Neural cell (in vitro differentiated cells): Measurements from ENCODE around the gene MARVELD2. TPM values are rescaled to one million over a fixed set of nuclear protein-coding genes. Genes with fewer than 3 reads are reported as not detected.
A peak's percentile ranks its signal among the peaks of the same experiment; 100 is the strongest.

ENCODE experiments used
- H2AFZ ChIP-seq: fragments of 200-600, 300-800 bp; sonication (generic), shearing (Covaris generic); 2 replicates; pipeline ENCODE4 v1.6.0; 2014; ENCODE audit warnings: low read depth, mild to moderate bottlenecking, antibody characterized with exemption, low read length, moderate library complexity
- H3F3A ChIP-seq: fragments of 200-600 bp; shearing (Covaris generic); 2 replicates; pipeline ENCODE4 v1.6.1; 2016; ENCODE audit warnings: mild to moderate bottlenecking, moderate library complexity, mixed read lengths, antibody characterized with exemption, low read length; ENCODE audit not compliant: insufficient read depth, poor library complexity, severe bottlenecking
- H3K27ac ChIP-seq: fragments of 200-600, 300-800 bp; sonication (generic), shearing (Covaris generic); 2 replicates; pipeline ENCODE4 v1.5.1; 2014; ENCODE audit warnings: mild to moderate bottlenecking, low read length, moderate library complexity
- H3K27me3 ChIP-seq: fragments of 300-800, 200-600 bp; sonication (generic), shearing (Covaris generic); 2 replicates; pipeline ENCODE4 v1.6.0; 2014; ENCODE audit warnings: mild to moderate bottlenecking, low read depth, low read length, moderate library complexity; ENCODE audit not compliant: insufficient read depth
- H3K36me3 ChIP-seq: fragments of 300-800, 200-600 bp; sonication (generic), shearing (Covaris generic); 2 replicates; pipeline ENCODE4 v1.5.1; 2014; ENCODE audit warnings: mild to moderate bottlenecking, antibody characterized with exemption, low read length, moderate library complexity; ENCODE audit not compliant: insufficient read depth
- H3K4me2 ChIP-seq: fragments of 300-800, 200-600 bp; sonication (generic), shearing (Covaris generic); 2 replicates; pipeline ENCODE4 v1.6.0; 2014; ENCODE audit warnings: mild to moderate bottlenecking, low read length
- H3K4me3 ChIP-seq: fragments of 300-800, 200-600 bp; sonication (generic), shearing (Covaris generic); 2 replicates; pipeline ENCODE4 v1.5.1; 2014; ENCODE audit warnings: mild to moderate bottlenecking, low read length, moderate library complexity
- H3K79me2 ChIP-seq: fragments of 200-600 bp; shearing (Covaris generic); replicated peaks from 2 replicates; pipeline ENCODE4 v1.6.0; 2014; ENCODE audit warnings: mild to moderate bottlenecking, low read length, moderate library complexity; ENCODE audit not compliant: insufficient read depth
- H3K9ac ChIP-seq: fragments of 300-800, 200-600 bp; sonication (generic), shearing (Covaris generic); 2 replicates; pipeline ENCODE4 v1.6.1; 2016; ENCODE audit warnings: mild to moderate bottlenecking, low read length, mixed read lengths
- H3K9me2 ChIP-seq: fragments of 200-600 bp; shearing (Covaris generic); 2 replicates; pipeline ENCODE4 v1.6.1; 2016; ENCODE audit warnings: mild to moderate bottlenecking, low read length, mixed read lengths; ENCODE audit not compliant: insufficient read depth
- H3K9me3 ChIP-seq: fragments of 200-600, 300-800 bp; sonication (generic), shearing (Covaris generic); 2 replicates; pipeline ENCODE4 v1.6.1; 2016; ENCODE audit warnings: mild to moderate bottlenecking, mixed run types, low read length, moderate library complexity, mixed read lengths
- H4K20me1 ChIP-seq: fragments of 200-600 bp; shearing (Covaris generic); 2 replicates; pipeline ENCODE4 v1.6.1; 2016; ENCODE audit warnings: mild to moderate bottlenecking, mixed run types; ENCODE audit not compliant: insufficient read depth
- EP300 ChIP-seq: fragments of 450-650 bp; conservative IDR thresholded peaks from 2 replicates; pipeline ENCODE4 v1.6.1; 2014; ENCODE audit warnings: antibody characterized with exemption, mild to moderate bottlenecking, moderate library complexity; ENCODE audit not compliant: poor library complexity, severe bottlenecking
- EZH2 ChIP-seq: fragments of 200-600, 300-800 bp; shearing (Covaris generic), sonication (generic); IDR thresholded peaks from 2 replicates; pipeline ENCODE4 v1.6.1; 2014; ENCODE audit warnings: antibody characterized with exemption, low read length, borderline replicate concordance, mild to moderate bottlenecking; ENCODE audit not compliant: insufficient read depth, poor library complexity, severe bottlenecking
- MXI1 ChIP-seq: fragments of 450-650 bp; conservative IDR thresholded peaks from 2 replicates; pipeline ENCODE4 v1.6.1; 2014; ENCODE audit warnings: antibody characterized with exemption, mild to moderate bottlenecking; ENCODE audit not compliant: poor library complexity, severe bottlenecking
- POLR2AphosphoS5 ChIP-seq: IDR thresholded peaks from 2 replicates; pipeline ENCODE4 v1.6.1; 2012
- RAD21 ChIP-seq: fragments of 450-650 bp; conservative IDR thresholded peaks from 2 replicates; pipeline ENCODE4 v1.6.1; 2014; ENCODE audit warnings: antibody characterized with exemption, mild to moderate bottlenecking, moderate library complexity
- REST ChIP-seq: IDR thresholded peaks from 2 replicates; pipeline ENCODE4 v1.6.1; 2012; ENCODE audit warnings: borderline replicate concordance
- SMC3 ChIP-seq: fragments of 450-650 bp; conservative IDR thresholded peaks from 2 replicates; pipeline ENCODE4 v1.6.1; 2014; ENCODE audit warnings: antibody characterized with exemption, mild to moderate bottlenecking, moderate library complexity; ENCODE audit not compliant: poor library complexity
- TAF1 ChIP-seq: IDR thresholded peaks from 2 replicates; pipeline ENCODE4 v1.6.1; 2012; ENCODE audit warnings: low read depth
- polyA plus RNA-seq: library from polyadenylated mRNA; depleted of rRNA; stranded (reverse); fragments of >200 nt; gene quantifications from 2 replicates; pipeline ENCODE4 v1.2.3, GENCODE V29; 2014
- TF ChIP-seq, protein P1 (sequence below): fragments of 450-650 bp; IDR thresholded peaks from 2 replicates; pipeline ENCODE4 v1.5.1; 2014; ENCODE audit warnings: antibody characterized with exemption, mild to moderate bottlenecking, moderate library complexity; ENCODE audit not compliant: poor library complexity, severe bottlenecking

The MARVELD2 gene
- polyA plus RNA-seq, 1 donor from 2014 or later = not detected

DNA sequence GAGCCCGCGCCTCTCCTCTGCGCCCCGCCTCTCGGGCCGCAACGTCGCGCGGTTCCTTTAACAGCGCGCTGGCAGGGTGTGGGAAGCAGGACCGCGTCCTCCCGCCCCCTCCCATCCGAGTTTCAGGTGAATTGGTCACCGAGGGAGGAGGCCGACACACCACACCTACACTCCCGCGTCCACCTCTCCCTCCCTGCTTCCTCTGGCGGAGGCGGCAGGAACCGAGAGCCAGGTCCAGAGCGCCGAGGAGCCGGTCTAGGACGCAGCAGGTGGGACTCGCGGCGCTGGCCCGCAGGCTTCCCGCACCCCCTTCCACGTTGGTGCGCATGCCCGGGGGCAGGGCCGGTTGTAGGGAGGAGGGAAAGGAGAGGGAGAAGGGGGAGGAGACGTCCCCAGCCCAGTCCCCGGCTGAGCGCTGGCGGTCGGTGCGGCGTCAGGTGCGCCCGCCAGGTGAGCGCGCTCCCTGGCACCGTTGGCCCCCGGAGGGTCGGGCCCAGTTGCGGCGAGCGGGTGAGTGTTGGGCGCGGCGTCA, 77.5 kb downstream of the MARVELD2 start, which contains the start of gene OCLN:
OCLN (plus strand) TSS at position 400 of the 532 bp plus-strand sequence. CDS start 11,455 bp downstream, outside the sequence.
- peak within 1 kb of the TSS; percentile 81 for H2AFZ ChIP-seq
- H3K9me2 ChIP-seq = no peaks in the 10 kb centered on the region
- H3K27ac ChIP-seq = no peak within 1 kb of the TSS
- H3K9ac ChIP-seq = peak within 1 kb of the TSS; percentile 50
- no peaks in the 10 kb centered on the region for H3K79me2 ChIP-seq
- peaks cover 40% of the 10 kb centered on the region for H3K27me3 ChIP-seq
- H3K9me3 ChIP-seq = no peaks in the 10 kb centered on the region
- no peaks in the 10 kb centered on the region for H3K36me3 ChIP-seq
- TF ChIP-seq MXI1 (peak; percentile 25), RAD21 (peak; percentile 23), REST (no peak), EZH2 (no peak), POLR2AphosphoS5 (no peak), EP300 (no peak), TAF1 (no peak), SMC3 (no peak)
- TF ChIP-seq, protein P1, sequence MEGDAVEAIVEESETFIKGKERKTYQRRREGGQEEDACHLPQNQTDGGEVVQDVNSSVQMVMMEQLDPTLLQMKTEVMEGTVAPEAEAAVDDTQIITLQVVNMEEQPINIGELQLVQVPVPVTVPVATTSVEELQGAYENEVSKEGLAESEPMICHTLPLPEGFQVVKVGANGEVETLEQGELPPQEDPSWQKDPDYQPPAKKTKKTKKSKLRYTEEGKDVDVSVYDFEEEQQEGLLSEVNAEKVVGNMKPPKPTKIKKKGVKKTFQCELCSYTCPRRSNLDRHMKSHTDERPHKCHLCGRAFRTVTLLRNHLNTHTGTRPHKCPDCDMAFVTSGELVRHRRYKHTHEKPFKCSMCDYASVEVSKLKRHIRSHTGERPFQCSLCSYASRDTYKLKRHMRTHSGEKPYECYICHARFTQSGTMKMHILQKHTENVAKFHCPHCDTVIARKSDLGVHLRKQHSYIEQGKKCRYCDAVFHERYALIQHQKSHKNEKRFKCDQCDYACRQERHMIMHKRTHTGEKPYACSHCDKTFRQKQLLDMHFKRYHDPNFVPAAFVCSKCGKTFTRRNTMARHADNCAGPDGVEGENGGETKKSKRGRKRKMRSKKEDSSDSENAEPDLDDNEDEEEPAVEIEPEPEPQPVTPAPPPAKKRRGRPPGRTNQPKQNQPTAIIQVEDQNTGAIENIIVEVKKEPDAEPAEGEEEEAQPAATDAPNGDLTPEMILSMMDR = peak; percentile 10
- no peaks in the 10 kb centered on the region for H3F3A ChIP-seq
- peak within 1 kb of the TSS; percentile 96 for H3K4me3 ChIP-seq
- no peaks in the 10 kb centered on the region for H4K20me1 ChIP-seq
- peak within 1 kb of the TSS; percentile 75 for H3K4me2 ChIP-seq

GRCh38 chr5:69492923-69493395, 78.0 kb downstream of the MARVELD2 start:
- no peaks in the 10 kb centered on the region for H4K20me1 ChIP-seq
- H3K27me3 ChIP-seq = peaks cover 40% of the 10 kb centered on the region
- H3K79me2 ChIP-seq = no peaks in the 10 kb centered on the region
- no peaks in the 10 kb centered on the region for H3K36me3 ChIP-seq
- no peak overlapping the region for H3K27ac ChIP-seq
- H3K9ac ChIP-seq = peak overlapping the region; percentile 50
- peak overlapping the region; percentile 81 for H2AFZ ChIP-seq
- no peaks in the 10 kb centered on the region for H3K9me3 ChIP-seq
- peak overlapping the region; percentile 96 for H3K4me3 ChIP-seq
- H3K4me2 ChIP-seq = peak overlapping the region; percentile 75
- no peaks in the 10 kb centered on the region for H3K9me2 ChIP-seq
- H3F3A ChIP-seq = no peaks in the 10 kb centered on the region
- peak; percentile 12 for TF ChIP-seq MXI1
- no peak for TF ChIP-seq POLR2AphosphoS5
- no peak for TF ChIP-seq EZH2
